ENCODE data around the gene EIPR1.

DNA sequence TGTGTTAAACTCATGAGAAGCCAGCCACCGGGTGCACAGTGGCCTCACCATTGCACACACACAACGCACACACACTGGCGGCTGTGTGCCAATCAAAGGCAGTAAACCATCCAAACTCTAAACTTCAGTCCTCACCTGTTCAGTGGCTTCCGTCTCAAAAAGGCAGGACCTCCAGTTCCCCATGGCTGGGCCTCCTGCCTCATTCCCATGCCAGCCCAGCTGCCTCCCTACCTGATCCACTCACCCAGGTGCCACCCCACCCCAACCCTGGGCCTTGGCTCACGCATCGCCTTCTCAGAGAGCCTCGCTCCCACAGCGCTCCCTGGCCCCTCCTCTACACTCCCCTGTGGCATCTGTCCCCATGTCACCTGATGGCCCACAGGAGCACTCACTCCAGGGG is 190.9 kb downstream of the EIPR1 start:
- TF ChIP-seq, protein P1, sequence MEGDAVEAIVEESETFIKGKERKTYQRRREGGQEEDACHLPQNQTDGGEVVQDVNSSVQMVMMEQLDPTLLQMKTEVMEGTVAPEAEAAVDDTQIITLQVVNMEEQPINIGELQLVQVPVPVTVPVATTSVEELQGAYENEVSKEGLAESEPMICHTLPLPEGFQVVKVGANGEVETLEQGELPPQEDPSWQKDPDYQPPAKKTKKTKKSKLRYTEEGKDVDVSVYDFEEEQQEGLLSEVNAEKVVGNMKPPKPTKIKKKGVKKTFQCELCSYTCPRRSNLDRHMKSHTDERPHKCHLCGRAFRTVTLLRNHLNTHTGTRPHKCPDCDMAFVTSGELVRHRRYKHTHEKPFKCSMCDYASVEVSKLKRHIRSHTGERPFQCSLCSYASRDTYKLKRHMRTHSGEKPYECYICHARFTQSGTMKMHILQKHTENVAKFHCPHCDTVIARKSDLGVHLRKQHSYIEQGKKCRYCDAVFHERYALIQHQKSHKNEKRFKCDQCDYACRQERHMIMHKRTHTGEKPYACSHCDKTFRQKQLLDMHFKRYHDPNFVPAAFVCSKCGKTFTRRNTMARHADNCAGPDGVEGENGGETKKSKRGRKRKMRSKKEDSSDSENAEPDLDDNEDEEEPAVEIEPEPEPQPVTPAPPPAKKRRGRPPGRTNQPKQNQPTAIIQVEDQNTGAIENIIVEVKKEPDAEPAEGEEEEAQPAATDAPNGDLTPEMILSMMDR (IDR thresholded peaks at IDR 0.05), result no peak
- TF ChIP-seq SP1 (CRISPR knock-in tag; conservative IDR thresholded peaks at IDR 0.05) (no peak), TP53 (CRISPR knock-in tag; IDR thresholded peaks at IDR 0.05) (no peak), ATF1 (CRISPR knock-in tag; IDR thresholded peaks at IDR 0.05) (no peak)
- TF ChIP-seq, protein P2, sequence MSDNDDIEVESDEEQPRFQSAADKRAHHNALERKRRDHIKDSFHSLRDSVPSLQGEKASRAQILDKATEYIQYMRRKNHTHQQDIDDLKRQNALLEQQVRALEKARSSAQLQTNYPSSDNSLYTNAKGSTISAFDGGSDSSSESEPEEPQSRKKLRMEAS (CRISPR knock-in tag; IDR thresholded peaks at IDR 0.05), result no peak
- TF ChIP-seq, protein P3, sequence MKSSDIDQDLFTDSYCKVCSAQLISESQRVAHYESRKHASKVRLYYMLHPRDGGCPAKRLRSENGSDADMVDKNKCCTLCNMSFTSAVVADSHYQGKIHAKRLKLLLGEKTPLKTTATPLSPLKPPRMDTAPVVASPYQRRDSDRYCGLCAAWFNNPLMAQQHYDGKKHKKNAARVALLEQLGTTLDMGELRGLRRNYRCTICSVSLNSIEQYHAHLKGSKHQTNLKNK (CRISPR knock-in tag; IDR thresholded peaks at IDR 0.05), result no peak
- TF ChIP-seq, protein P4, sequence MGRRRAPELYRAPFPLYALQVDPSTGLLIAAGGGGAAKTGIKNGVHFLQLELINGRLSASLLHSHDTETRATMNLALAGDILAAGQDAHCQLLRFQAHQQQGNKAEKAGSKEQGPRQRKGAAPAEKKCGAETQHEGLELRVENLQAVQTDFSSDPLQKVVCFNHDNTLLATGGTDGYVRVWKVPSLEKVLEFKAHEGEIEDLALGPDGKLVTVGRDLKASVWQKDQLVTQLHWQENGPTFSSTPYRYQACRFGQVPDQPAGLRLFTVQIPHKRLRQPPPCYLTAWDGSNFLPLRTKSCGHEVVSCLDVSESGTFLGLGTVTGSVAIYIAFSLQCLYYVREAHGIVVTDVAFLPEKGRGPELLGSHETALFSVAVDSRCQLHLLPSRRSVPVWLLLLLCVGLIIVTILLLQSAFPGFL (CRISPR knock-in tag; IDR thresholded peaks at IDR 0.05; ENCODE audit: borderline replicate concordance), result no peak
- TF ChIP-seq, protein P5, sequence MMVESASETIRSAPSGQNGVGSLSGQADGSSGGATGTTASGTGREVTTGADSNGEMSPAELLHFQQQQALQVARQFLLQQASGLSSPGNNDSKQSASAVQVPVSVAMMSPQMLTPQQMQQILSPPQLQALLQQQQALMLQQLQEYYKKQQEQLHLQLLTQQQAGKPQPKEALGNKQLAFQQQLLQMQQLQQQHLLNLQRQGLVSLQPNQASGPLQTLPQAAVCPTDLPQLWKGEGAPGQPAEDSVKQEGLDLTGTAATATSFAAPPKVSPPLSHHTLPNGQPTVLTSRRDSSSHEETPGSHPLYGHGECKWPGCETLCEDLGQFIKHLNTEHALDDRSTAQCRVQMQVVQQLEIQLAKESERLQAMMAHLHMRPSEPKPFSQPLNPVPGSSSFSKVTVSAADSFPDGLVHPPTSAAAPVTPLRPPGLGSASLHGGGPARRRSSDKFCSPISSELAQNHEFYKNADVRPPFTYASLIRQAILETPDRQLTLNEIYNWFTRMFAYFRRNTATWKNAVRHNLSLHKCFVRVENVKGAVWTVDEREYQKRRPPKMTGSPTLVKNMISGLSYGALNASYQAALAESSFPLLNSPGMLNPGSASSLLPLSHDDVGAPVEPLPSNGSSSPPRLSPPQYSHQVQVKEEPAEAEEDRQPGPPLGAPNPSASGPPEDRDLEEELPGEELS (CRISPR knock-in tag; IDR thresholded peaks at IDR 0.05), result no peak
